Esophagus muscularis mucosa (tissue), 3 donors: Measurements from ENCODE around the gene TEDC1.

ENCODE experiments used
- POLR2A ChIP-seq: fragments of 450-650 bp; IDR thresholded peaks from one replicate; pipeline ENCODE4 v1.6.1; 2017; ENCODE audit warnings: antibody characterized with exemption, moderate library complexity, mild to moderate bottlenecking, low read depth
- TF ChIP-seq, protein P1 (sequence below), 3 experiments: fragments of 200-600 bp in 2 of 3; fragments of 450-650 bp in 1 of 3; sonication (generic) in 2 of 3; IDR thresholded peaks; one replicate each; pipeline ENCODE4 v1.5.1; 2017 to 2019; ENCODE audit warnings: antibody characterized with exemption in 3 of 3, mild to moderate bottlenecking in 2 of 3, moderate library complexity in 1 of 3

DNA sequence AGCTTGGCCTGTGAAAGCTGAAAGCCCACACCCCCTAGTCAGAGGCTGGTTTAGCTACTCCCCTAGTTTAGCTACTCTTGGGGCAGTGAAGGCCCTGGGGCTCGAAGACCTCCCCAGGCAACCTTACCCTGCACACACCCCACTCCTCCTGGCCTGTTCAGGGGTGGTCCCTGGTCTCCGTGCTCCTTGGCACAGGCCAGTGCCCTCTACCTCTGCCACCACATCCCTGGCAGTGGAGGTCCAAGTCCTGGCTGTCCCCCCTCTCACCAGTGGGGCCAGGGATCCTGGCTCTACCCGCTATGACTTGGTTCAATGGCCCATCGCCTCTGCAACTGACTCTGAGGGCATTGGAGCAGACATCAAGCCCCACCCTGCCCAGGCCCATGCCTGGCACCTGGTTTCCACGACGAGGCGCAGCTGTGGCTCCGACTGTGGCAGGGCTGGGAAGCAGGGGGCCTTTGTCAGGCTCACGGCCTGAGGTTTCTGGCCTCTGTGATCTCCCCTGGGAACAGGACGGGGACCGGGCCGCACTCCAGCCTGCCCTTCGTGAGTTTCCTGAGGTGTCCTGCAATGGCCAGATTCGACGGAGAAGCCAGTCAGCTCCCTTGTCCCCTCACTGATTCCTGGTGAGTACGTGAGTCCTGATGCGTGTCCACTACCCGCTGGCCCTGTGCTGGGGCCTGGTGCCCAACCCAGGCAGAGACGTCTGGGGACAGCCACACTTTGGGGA lies 41.0 kb downstream of the TEDC1 start:
- TF ChIP-seq POLR2A: no peak
- TF ChIP-seq, protein P1, sequence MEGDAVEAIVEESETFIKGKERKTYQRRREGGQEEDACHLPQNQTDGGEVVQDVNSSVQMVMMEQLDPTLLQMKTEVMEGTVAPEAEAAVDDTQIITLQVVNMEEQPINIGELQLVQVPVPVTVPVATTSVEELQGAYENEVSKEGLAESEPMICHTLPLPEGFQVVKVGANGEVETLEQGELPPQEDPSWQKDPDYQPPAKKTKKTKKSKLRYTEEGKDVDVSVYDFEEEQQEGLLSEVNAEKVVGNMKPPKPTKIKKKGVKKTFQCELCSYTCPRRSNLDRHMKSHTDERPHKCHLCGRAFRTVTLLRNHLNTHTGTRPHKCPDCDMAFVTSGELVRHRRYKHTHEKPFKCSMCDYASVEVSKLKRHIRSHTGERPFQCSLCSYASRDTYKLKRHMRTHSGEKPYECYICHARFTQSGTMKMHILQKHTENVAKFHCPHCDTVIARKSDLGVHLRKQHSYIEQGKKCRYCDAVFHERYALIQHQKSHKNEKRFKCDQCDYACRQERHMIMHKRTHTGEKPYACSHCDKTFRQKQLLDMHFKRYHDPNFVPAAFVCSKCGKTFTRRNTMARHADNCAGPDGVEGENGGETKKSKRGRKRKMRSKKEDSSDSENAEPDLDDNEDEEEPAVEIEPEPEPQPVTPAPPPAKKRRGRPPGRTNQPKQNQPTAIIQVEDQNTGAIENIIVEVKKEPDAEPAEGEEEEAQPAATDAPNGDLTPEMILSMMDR (IDR thresholded peaks at IDR 0.05): no peak
